Activated CD8-positive, alpha-beta memory T cell treated with anti-CD3 and anti-CD28 coated beads for 24 hours (primary cell): ENCODE data around the gene CHAT.

Source experiments
- DNase-seq: peaks from one replicate; pipeline ENCODE4 v3.0.0-alpha.2; 2020

The CHAT gene

DNA sequence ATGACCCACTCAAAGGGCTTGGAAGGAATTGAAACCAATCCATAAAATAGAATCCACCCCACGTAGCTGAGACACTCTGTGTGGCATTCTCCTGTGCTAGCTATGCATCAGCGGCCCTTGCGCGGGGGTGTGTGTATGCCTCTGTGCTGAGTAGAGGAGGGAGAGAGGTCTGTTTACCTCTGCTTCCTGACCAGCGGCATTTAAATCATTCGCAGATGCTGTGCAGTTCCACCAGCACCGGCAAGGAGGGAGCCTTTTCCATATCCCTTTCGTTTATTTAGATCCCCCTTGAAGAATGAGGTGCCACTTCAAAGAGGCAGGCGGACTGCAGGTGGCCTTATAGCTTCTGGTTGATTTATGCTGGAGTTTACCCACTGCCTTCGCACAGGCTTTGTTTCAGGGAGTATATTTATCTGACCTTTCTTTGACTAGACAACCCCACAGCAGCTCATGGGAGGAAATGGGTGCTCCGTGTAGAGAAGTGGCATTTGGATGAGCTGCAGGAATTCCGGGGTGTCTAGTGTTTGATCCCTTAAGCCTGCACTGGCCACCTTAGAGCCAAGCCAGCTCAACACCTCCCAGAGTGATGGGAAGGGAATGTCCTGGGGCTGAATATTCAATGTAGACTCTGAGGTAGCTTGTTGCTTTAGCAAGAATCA is 77.0 kb downstream of the CHAT start:
- DNase-seq, result no peak

DNA sequence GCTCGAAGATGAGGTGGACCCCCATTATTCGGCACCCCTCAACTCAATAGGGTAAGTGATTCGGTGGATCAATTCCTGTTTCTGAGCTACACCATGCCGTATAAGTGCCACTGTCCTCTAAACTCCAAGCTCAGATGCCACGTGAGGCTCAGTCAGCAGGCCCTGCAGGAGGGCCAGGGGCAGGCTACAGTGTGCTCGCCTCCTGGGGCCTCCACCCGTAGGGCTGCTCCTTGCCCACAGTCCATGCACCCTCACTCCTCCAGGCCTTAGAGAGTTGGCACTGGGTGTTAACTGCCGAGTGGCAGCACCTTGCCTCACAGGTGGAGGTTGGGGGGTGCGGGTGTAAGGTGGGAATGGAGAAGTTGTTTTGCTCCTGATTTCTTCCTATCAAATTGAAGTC is 77.8 kb downstream of the CHAT start:
- no peak for DNase-seq

DNA sequence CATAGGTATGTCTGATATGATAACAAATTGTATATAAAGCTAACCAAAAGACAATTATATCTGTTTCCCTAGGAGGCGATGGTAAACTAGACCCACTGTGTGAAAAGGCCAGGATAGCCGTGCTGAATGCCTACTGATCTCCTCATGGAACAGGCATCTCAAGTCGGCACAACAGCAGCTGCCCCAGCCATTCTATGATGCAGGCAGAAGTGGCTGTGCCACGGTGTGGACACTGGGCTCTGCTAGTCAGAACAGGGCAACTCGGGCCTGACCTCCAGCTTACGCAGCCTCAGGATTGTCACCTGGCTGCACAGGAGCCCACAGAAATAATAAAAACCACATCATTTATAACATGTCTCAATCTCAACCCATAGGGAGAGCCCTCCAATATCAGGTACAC is 80.6 kb downstream of the CHAT start:
- DNase-seq, result no peak

DNA sequence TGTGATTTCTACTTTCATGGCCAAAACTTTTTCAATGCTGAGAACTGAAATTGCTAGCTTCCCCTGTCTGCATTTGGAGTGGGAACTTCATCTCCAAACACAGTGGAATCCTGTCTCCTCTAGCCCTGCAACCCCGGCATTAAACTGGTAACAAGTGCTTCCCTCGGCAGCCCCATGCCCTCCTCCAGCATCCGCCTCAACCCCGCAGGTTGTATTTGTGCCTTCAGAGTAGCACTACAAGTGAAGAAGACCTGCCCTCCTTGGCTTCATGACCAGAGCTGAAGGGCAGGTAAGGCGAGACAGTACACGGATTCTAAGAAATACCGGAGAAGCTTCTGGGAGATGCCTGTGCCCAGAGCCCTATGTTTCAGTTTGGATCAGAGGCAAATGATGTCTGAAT is 82.5 kb downstream of the CHAT start:
- no peak for DNase-seq

DNA sequence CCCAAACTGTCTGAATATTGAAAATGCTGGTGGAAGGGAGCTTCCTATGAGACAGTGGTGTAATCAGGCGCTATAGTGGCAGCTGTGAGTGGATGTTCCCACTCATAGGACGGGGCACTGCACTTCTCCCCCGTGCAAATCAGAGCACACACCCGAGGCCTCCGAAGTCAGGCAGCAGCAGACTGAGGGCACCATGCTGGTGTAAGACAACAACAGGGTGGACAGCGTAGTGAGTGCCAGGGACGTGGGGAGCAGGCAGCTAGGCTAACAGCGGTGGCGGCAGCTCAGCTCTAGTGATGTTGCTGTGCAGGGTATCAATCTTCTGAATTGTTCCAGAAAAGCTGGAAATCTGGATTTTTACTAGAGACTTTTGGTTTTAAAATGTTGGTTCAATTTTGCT is 84.8 kb downstream of the CHAT start:
- DNase-seq, result no peak

DNA sequence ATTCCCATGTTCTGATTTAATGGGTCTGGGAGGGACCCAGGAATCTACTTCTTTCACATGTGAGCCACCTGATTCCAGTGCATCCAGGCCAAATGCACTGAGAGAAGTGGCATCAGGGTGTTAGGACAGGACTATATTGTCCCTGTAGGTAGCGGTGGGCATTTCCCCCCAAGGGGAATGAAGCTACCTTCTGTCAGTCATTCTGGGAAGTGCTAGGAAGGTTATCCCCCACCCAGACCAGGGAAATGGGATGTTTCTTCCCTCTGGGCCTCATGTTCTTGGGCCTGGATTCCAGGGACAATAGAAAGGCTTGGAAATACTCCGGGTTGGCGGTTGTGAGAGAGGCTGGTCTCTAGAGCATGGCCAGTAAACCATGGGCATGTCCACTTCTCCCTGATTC is 86.4 kb downstream of the CHAT start:
- no peak for DNase-seq

DNA sequence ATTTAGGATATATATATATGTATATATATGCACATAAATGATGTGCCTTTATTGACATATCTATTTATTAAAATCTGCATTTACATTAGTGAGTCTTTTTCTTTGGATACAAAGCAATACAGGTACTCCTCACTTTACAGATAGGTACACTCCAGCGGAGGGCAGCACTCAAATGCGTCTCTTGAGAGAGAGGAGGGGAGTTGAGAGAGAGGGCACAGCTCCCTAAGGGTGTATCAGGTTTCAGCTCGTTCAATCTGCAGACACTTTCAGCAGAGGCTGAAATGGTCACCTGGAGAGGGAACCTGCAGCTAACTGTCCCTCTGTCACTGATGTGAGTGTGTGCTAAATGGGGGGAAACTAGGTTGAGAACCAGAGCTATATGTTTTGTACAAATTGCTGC is 87.2 kb downstream of the CHAT start:
- no peak for DNase-seq

DNA sequence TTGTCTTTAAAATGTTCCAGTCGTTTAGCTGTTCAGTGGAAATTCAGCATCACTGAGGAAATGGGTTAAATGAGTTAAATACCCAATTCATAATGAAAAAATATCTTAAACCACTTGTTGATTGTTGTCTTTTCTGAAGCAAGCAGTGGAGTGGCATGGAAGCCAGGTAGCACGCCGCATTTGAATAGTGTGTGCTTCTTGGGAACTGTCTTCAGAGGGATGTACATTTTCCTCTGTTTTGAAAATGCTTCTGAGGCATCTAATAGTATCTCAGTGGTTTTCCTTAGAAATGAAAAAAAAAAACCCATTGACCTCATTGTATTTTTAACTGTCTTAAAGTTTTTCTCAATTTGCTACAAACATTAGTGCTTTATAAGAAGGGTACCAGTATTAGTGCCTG is 93.7 kb downstream of the CHAT start:
- no peak for DNase-seq

DNA sequence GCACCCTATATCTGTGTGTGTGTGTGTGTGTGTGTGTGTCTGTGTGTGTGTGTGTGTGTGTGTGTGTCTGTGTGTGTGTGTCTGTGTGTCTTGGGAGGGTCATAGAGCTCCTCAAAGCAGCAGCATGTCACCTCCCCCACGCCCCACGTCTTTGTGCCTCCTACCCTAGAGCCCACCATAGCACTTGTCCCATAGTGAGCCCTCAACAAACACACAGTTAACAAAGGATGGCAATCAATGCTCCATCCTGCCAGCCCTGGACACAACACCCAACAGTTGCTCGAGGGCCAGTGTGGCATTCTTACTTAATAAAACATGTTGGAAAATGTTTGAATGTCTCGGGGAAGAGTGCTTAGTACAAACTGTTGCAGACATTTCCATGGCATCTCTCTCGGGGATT is 96.1 kb downstream of the CHAT start:
- DNase-seq, result no peak

DNA sequence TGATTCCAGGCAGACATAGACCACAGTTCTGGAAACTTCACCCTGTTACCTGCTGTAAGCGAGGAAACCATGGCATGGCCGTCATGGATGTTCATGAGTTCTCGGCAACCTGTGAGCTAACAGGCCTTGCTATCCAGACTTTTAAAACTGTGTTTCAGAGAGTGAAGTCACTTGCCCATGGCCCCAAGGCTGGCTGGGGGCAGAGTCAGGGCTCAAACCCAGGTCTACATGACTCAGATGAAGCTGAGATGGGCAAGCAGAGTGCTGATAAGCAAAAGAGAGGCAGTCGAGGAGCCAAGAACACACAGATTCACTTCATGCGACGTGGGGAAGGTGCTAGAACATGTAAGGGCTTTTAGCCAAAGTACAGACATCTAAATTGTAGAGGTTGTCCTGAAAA is 97.1 kb downstream of the CHAT start:
- DNase-seq, result no peak

DNA sequence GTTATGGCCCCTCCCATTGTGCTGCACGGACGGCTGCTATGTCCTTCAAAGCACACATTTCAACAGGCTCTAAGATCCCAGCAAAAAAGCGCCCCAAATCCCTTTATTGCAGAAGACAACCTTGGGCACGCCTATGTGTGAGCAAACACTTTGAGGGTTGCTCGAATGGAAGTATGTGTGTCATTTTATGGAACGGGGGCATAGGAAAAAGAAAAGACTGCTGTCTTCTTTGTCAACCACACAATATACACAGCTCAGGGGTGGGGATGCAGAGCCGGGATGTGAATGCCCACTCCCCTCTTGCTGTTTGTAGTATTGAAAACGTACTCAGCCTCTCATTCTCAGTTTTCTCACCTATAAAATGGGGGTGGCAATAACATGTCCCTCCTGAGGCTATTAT is 97.6 kb downstream of the CHAT start:
- DNase-seq, result no peak

DNA sequence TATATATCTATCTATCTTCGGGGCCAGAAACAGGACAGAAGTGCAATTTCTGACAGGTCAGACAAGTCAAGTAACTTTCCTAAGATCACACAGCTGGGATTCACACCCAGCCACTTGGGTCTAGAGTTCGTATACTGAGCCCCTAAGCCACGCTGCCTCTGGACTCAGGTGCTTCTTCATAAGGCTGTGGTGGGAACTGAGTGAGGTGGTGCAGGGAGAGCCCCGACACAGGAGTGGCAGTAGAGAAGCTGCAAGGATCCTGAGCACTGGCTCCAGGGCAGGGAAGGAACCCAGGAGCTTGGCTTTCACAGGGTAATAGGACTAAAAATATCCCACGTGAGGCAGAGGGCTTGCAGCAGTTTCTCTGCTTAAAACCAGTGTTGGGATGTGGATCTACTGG is 99.4 kb downstream of the CHAT start:
- DNase-seq, result no peak
